ENCODE results near the gene CPS1. TPM values are rescaled to one million over a fixed set of nuclear protein-coding genes. Genes with fewer than 3 reads are reported as not detected.

CPS1 gene
- total and polyA plus RNA-seq, 2 of the 4 experiments (the other 2 are of a cell fraction) = 5.4 to 20.1 TPM

DNA sequence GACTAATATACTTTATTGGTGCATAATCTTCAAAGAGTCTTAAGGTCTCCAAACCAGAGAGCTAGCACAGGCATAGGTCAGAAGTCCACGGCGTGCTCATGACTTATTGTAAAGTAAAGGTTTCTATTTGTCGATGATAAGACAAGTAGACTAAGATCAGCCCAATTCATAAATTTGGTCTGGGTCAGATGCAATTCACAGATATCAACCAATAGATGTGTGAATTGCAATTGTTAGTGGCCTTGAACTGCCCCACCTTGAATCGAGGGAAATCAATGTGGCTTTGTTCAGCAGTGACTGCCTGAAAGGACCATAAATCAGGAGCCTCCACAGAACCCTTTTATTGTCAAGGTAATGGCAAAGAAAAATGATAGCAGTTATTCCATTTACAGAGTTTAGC is 39.1 kb upstream of the CPS1 start:
- Histone ChIP-seq H3K9me1 (ENCODE audit: insufficient read depth, low read length) (no peaks in the 10 kb centered on the region), H2AFZ (replicated peaks; ENCODE audit: low read length, poor library complexity) (no peak overlapping the region), H3K27ac (ENCODE audit: insufficient read depth, low read length) (no peak overlapping the region), H3K79me1 (ENCODE audit: low read depth in 1 of 2, low read length in 2 of 2) (no peaks in the 10 kb centered on the region), H3K9me3 (ENCODE audit: control insufficient read depth, insufficient read depth, low read length) (no peaks in the 10 kb centered on the region), H2AK5ac (ENCODE audit: low read depth, low read length) (no peak overlapping the region), H2BK120ac (ENCODE audit: low read depth, low read length) (no peak overlapping the region), H3K23ac (ENCODE audit: low read depth, low read length) (no peak overlapping the region), H3K9ac (ENCODE audit: low read depth, low read length) (no peak overlapping the region), H3K36me3 (ENCODE audit: control insufficient read depth, insufficient read depth, low read length) (no peaks in the 10 kb centered on the region), H4K8ac (ENCODE audit: low read depth in 2 of 2, low read length in 2 of 2) (no peak overlapping the region), H3K56ac (ENCODE audit: extremely low read depth, insufficient read depth, low read length) (no peak overlapping the region), H3K14ac (replicated peaks; ENCODE audit: low read depth, low read length) (no peak overlapping the region), H3K4me2 (ENCODE audit: low read depth, low read length) (no peak overlapping the region), H2BK5ac (ENCODE audit: low read depth, low read length, poor library complexity, severe bottlenecking) (no peak overlapping the region), H3K27me3 (ENCODE audit: control insufficient read depth, insufficient read depth, low read length) (no peaks in the 10 kb centered on the region), H2BK20ac (ENCODE audit: low read depth, low read length) (no peak overlapping the region), H4K20me1 (ENCODE audit: insufficient read depth, low read length) (no peaks in the 10 kb centered on the region), H4K5ac (ENCODE audit: low read depth, low read length) (no peak overlapping the region), H4K91ac (ENCODE audit: insufficient read depth, low read depth, low read length) (no peak overlapping the region), H3K18ac (ENCODE audit: low read depth, low read length) (no peak overlapping the region), H3K4ac (ENCODE audit: low read depth, low read length) (no peak overlapping the region), H3K4me3 (ENCODE audit: insufficient read depth, low read depth, low read length) (no peak overlapping the region), H3K4me1 (ENCODE audit: control insufficient read depth, insufficient read depth, low read length) (no peaks in the 10 kb centered on the region), H2AK9ac (replicated peaks; ENCODE audit: low read depth, low read length, poor library complexity) (no peak overlapping the region), H2BK15ac (ENCODE audit: low read depth, low read length) (no peak overlapping the region)
- no CpG with 5 or more reads among the region's 4 CpGs for WGBS, 2 experiments (ENCODE audit: extremely low coverage in 2 of 2, insufficient read length in 1 of 2)
- TF ChIP-seq, protein P1, sequence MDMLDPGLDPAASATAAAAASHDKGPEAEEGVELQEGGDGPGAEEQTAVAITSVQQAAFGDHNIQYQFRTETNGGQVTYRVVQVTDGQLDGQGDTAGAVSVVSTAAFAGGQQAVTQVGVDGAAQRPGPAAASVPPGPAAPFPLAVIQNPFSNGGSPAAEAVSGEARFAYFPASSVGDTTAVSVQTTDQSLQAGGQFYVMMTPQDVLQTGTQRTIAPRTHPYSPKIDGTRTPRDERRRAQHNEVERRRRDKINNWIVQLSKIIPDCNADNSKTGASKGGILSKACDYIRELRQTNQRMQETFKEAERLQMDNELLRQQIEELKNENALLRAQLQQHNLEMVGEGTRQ (IDR thresholded peaks at IDR 0.05; ENCODE audit: low read depth, low read length) = no peak
- TF ChIP-seq CHD1 (IDR thresholded peaks at IDR 0.05; ENCODE audit: low read depth, low read length) = no peak
- no peak for TF ChIP-seq MXI1 (IDR thresholded peaks at IDR 0.05; ENCODE audit: borderline replicate concordance, low read depth, low read length)
- TF ChIP-seq RFX5 (IDR thresholded peaks at IDR 0.05; ENCODE audit: low read depth, low read length) = no peak
- TF ChIP-seq NFE2L2 (IDR thresholded peaks at IDR 0.05; ENCODE audit: low read depth, low read length) = no peak
- TF ChIP-seq SMC3 (IDR thresholded peaks at IDR 0.05; ENCODE audit: low read depth, low read length) = no peak
- ChIA-PET POLR2A (ENCODE audit: unreplicated experiment) (no interaction called here), CTCF (interaction anchor here (1.0 kb wide), 1 partner anchor 14 kb away, joined by 4 read pairs; no protein-coding TSS in a partner anchor)
- ATAC-seq (ENCODE audit: low read depth) (no peak), DNase-seq (no peak)
- no TSS peak for BruUV-seq (replicated peaks)
- dilution Hi-C loops (cut with HindIII; ENCODE audit: low sequenced_read_pairs, unreplicated experiment) (no loop called here), intact Hi-C loops (cut with micrococcal nuclease) (no loop called here), in situ Hi-C loops (cut with MboI; ENCODE audit: low sequenced_read_pairs) (no loop called here)

All from IMR-90 (cell line).